ENCODE measurements around the gene AMPH. TPM values are rescaled to one million over a fixed set of nuclear protein-coding genes. Genes with fewer than 3 reads are reported as not detected.

AMPH gene
- total and polyA plus RNA-seq, 2 donors (not counting 1 experiment from before 2014, with no cell fraction given): 2.4 to 3.6 TPM

DNA sequence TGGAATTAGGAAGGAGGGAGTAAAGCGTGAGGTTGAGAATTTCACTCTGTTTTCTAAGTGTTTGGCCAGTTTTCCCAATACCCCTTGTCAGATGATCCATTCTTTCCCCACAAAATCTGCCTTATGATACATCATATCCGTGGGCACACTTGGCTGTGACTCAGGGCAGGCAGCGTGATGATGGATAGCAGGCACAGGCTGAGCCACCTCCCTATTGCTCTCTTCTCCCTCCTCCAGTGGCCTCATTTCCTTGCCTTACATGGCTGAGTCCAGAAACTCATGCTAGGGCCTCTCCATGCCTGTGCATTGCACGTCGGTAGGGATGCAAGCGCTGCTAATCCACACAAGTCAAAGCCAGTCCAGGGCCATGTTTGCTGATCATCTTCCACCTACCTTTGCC, 128.3 kb downstream of the AMPH start:
- no peak for TF ChIP-seq EZH2 (IDR thresholded peaks at IDR 0.05; ENCODE audit: low read length, missing control alignments)
- no peak for TF ChIP-seq CTCF (conservative IDR thresholded peaks at IDR 0.05 in 1 of 2, IDR thresholded peaks at IDR 0.05 in 1 of 2; ENCODE audit: low read depth in 1 of 2, low read length in 2 of 2)
- H3K4me2 ChIP-seq (ENCODE audit: extremely low read depth, insufficient read depth, low read length): no peak overlapping the region
- no peaks in the 10 kb centered on the region for H3K4me1 ChIP-seq (ENCODE audit: control insufficient read depth, extremely low read depth, insufficient read depth, low read length)
- DNase-seq (ENCODE audit: low read depth in 2 of 2): no peak
- no peak overlapping the region for H2AFZ ChIP-seq (ENCODE audit: low read length)
- no peaks in the 10 kb centered on the region for H3K27me3 ChIP-seq (ENCODE audit: control insufficient read depth, insufficient read depth, low read length)
- no peak overlapping the region for H3K4me3 ChIP-seq (replicated peaks in 1 of 4; ENCODE audit: control extremely low read depth in 1 of 4, insufficient read depth in 1 of 4, low read depth in 3 of 4, low read length in 4 of 4)
- no peaks in the 10 kb centered on the region for H3K9me3 ChIP-seq (ENCODE audit: control insufficient read depth, insufficient read depth, low read depth, low read length)
- no peaks in the 10 kb centered on the region for H3K36me3 ChIP-seq (ENCODE audit: control insufficient read depth, insufficient read depth, low read length)
- H3K9ac ChIP-seq (ENCODE audit: insufficient read depth, low read length): no peak overlapping the region
- no peaks in the 10 kb centered on the region for H4K20me1 ChIP-seq (ENCODE audit: control insufficient read depth, extremely low read depth, insufficient read depth, low read length)
- H3K79me2 ChIP-seq (ENCODE audit: control insufficient read depth, insufficient read depth, low read length): no peaks in the 10 kb centered on the region
- no peak overlapping the region for H3K27ac ChIP-seq (ENCODE audit: insufficient read depth, low read length)

- DNase-seq (ENCODE audit: low read depth in 2 of 2): no peak
- Histone ChIP-seq H3K79me2 (ENCODE audit: control insufficient read depth, insufficient read depth, low read length) (no peaks in the 10 kb centered on the region), H3K4me1 (ENCODE audit: control insufficient read depth, extremely low read depth, insufficient read depth, low read length) (no peaks in the 10 kb centered on the region), H2AFZ (ENCODE audit: low read length) (no peak overlapping the region), H3K4me2 (ENCODE audit: extremely low read depth, insufficient read depth, low read length) (no peak overlapping the region), H3K27me3 (ENCODE audit: control insufficient read depth, insufficient read depth, low read length) (no peaks in the 10 kb centered on the region), H3K36me3 (ENCODE audit: control insufficient read depth, insufficient read depth, low read length) (no peaks in the 10 kb centered on the region), H4K20me1 (ENCODE audit: control insufficient read depth, extremely low read depth, insufficient read depth, low read length) (no peaks in the 10 kb centered on the region), H3K9ac (ENCODE audit: insufficient read depth, low read length) (no peak overlapping the region), H3K4me3 (replicated peaks in 1 of 4; ENCODE audit: control extremely low read depth in 1 of 4, insufficient read depth in 1 of 4, low read depth in 3 of 4, low read length in 4 of 4) (no peak overlapping the region), H3K9me3 (ENCODE audit: control insufficient read depth, insufficient read depth, low read depth, low read length) (no peaks in the 10 kb centered on the region), H3K27ac (ENCODE audit: insufficient read depth, low read length) (no peak overlapping the region)
- TF ChIP-seq EZH2 (IDR thresholded peaks at IDR 0.05; ENCODE audit: low read length, missing control alignments) (no peak), CTCF (conservative IDR thresholded peaks at IDR 0.05 in 1 of 2, IDR thresholded peaks at IDR 0.05 in 1 of 2; ENCODE audit: low read depth in 1 of 2, low read length in 2 of 2) (no peak)
Observed at GRCh38 chr7:38502289-38502688, 128.9 kb downstream of the AMPH start.

GRCh38 chr7:38492010-38492409, 139.2 kb downstream of the AMPH start:
- Histone ChIP-seq H3K36me3 (ENCODE audit: control insufficient read depth, insufficient read depth, low read length) (no peaks in the 10 kb centered on the region), H3K27me3 (ENCODE audit: control insufficient read depth, insufficient read depth, low read length) (no peaks in the 10 kb centered on the region), H4K20me1 (ENCODE audit: control insufficient read depth, extremely low read depth, insufficient read depth, low read length) (no peaks in the 10 kb centered on the region), H3K9me3 (ENCODE audit: control insufficient read depth, insufficient read depth, low read depth, low read length) (no peaks in the 10 kb centered on the region), H2AFZ (ENCODE audit: low read length) (no peak overlapping the region), H3K4me1 (ENCODE audit: control insufficient read depth, extremely low read depth, insufficient read depth, low read length) (no peaks in the 10 kb centered on the region), H3K27ac (ENCODE audit: insufficient read depth, low read length) (no peak overlapping the region), H3K4me2 (ENCODE audit: extremely low read depth, insufficient read depth, low read length) (no peak overlapping the region), H3K79me2 (ENCODE audit: control insufficient read depth, insufficient read depth, low read length) (no peaks in the 10 kb centered on the region), H3K4me3 (replicated peaks in 1 of 4; ENCODE audit: control extremely low read depth in 1 of 4, insufficient read depth in 1 of 4, low read depth in 3 of 4, low read length in 4 of 4) (no peak overlapping the region), H3K9ac (ENCODE audit: insufficient read depth, low read length) (no peak overlapping the region)
- TF ChIP-seq EZH2 (IDR thresholded peaks at IDR 0.05; ENCODE audit: low read length, missing control alignments): no peak
- no peak for DNase-seq (ENCODE audit: low read depth in 2 of 2)
